ENCODE measurements around the gene WFDC1.

Gene WFDC1

GRCh38 chr16:84318091-84318975, 23.7 kb downstream of the WFDC1 start:
- Histone ChIP-seq H3K27me3 (ENCODE audit: control insufficient read depth, insufficient read depth, low read length) (no peaks in the 10 kb centered on the region), H3K36me3 (ENCODE audit: control insufficient read depth, insufficient read depth, low read length) (no peaks in the 10 kb centered on the region), H3K79me2 (no peaks in the 10 kb centered on the region), H3K4me1 (no peaks in the 10 kb centered on the region), H3K4me3 (ENCODE audit: low read depth, low read length) (no peak overlapping the region), H2AFZ (no peak overlapping the region), H3K9ac (no peak overlapping the region), H3K9me3 (ENCODE audit: control insufficient read depth, low read length) (no peaks in the 10 kb centered on the region), H3K27ac (no peak overlapping the region), H3K4me2 (ENCODE audit: low read length) (no peak overlapping the region)
- no peak for TF ChIP-seq CTCF (IDR thresholded peaks at IDR 0.05)

- Histone ChIP-seq H3K27ac (no peak overlapping the region), H3K9me3 (ENCODE audit: control insufficient read depth, low read length) (no peaks in the 10 kb centered on the region), H3K79me2 (no peaks in the 10 kb centered on the region), H2AFZ (no peak overlapping the region), H3K4me3 (ENCODE audit: low read depth, low read length) (no peak overlapping the region), H3K27me3 (ENCODE audit: control insufficient read depth, insufficient read depth, low read length) (no peaks in the 10 kb centered on the region), H3K9ac (no peak overlapping the region), H3K36me3 (ENCODE audit: control insufficient read depth, insufficient read depth, low read length) (no peaks in the 10 kb centered on the region), H3K4me1 (no peaks in the 10 kb centered on the region), H3K4me2 (ENCODE audit: low read length) (no peak overlapping the region)
- no peak for TF ChIP-seq CTCF (IDR thresholded peaks at IDR 0.05)
These were observed 24.6 kb downstream of the WFDC1 start for GRCh38 chr16:84319146-84319760.

GRCh38 chr16:84320511-84320910, 25.8 kb downstream of the WFDC1 start:
- no peak overlapping the region for H3K27ac ChIP-seq
- H2AFZ ChIP-seq, result no peak overlapping the region
- no peak for TF ChIP-seq CTCF (IDR thresholded peaks at IDR 0.05)
- H3K4me3 ChIP-seq (ENCODE audit: low read depth, low read length), result no peak overlapping the region
- H3K9ac ChIP-seq, result no peak overlapping the region
- H3K36me3 ChIP-seq (ENCODE audit: control insufficient read depth, insufficient read depth, low read length), result no peaks in the 10 kb centered on the region
- H3K4me1 ChIP-seq, result no peaks in the 10 kb centered on the region
- H3K4me2 ChIP-seq (ENCODE audit: low read length), result no peak overlapping the region
- H3K27me3 ChIP-seq (ENCODE audit: control insufficient read depth, insufficient read depth, low read length), result no peaks in the 10 kb centered on the region
- H3K79me2 ChIP-seq, result no peaks in the 10 kb centered on the region
- H3K9me3 ChIP-seq (ENCODE audit: control insufficient read depth, low read length), result no peaks in the 10 kb centered on the region

GRCh38 chr16:84321932-84322331, 27.3 kb downstream of the WFDC1 start:
- no peak for TF ChIP-seq CTCF (IDR thresholded peaks at IDR 0.05)
- no peaks in the 10 kb centered on the region for H3K27me3 ChIP-seq (ENCODE audit: control insufficient read depth, insufficient read depth, low read length)

More at GRCh38 chr16:84321932-84322331, 27.3 kb downstream of the WFDC1 start:
- no peaks in the 10 kb centered on the region for H3K4me1 ChIP-seq
- no peak overlapping the region for H3K9ac ChIP-seq
- H2AFZ ChIP-seq, result no peak overlapping the region
- no peak overlapping the region for H3K27ac ChIP-seq
- H3K36me3 ChIP-seq (ENCODE audit: control insufficient read depth, insufficient read depth, low read length), result no peaks in the 10 kb centered on the region
- H3K9me3 ChIP-seq (ENCODE audit: control insufficient read depth, low read length), result no peaks in the 10 kb centered on the region
- H3K4me2 ChIP-seq (ENCODE audit: low read length), result no peak overlapping the region
- no peak overlapping the region for H3K4me3 ChIP-seq (ENCODE audit: low read depth, low read length)
- H3K79me2 ChIP-seq, result no peaks in the 10 kb centered on the region

Data from parathyroid adenoma (tissue), 2 donors.